ENCODE results near the gene AGBL4. TPM values are rescaled to one million over a fixed set of nuclear protein-coding genes. Genes with fewer than 3 reads are reported as not detected.

Gene AGBL4
- total RNA-seq, 1 donor from 2014 or later = 2.1 TPM

- Histone ChIP-seq H3K4me1 (no peaks in the 10 kb centered on the region), H3K9me3 (no peaks in the 10 kb centered on the region), H3K36me3 (no peaks in the 10 kb centered on the region), H3K4me3 (no peak overlapping the region), H3K27me3 (ENCODE audit: low read depth) (no peaks in the 10 kb centered on the region), H3K27ac (no peak overlapping the region)
- intact Hi-C loops (cut with DNase I) = no loop called here
- ATAC-seq (no peak), DNase-seq (no peak)
- TF ChIP-seq CTCF (IDR thresholded peaks at IDR 0.05) = no peak
These were observed 117.4 kb downstream of the AGBL4 start for GRCh38 chr1:49906365-49906764.

GRCh38 chr1:49864581-49864980 is 159.2 kb downstream of the AGBL4 start:
- no peak for ATAC-seq
- Histone ChIP-seq H3K36me3 (no peaks in the 10 kb centered on the region), H3K4me1 (no peaks in the 10 kb centered on the region), H3K27ac (no peak overlapping the region), H3K4me3 (no peak overlapping the region), H3K9me3 (peaks cover 15% of the 10 kb centered on the region), H3K27me3 (ENCODE audit: low read depth) (no peaks in the 10 kb centered on the region)
- TF ChIP-seq CTCF (IDR thresholded peaks at IDR 0.05) = no peak
- no peak for DNase-seq
- intact Hi-C loops (cut with DNase I) = no loop called here

GRCh38 chr1:49854741-49855140 is 169.0 kb downstream of the AGBL4 start:
- Histone ChIP-seq H3K27ac (no peak overlapping the region), H3K27me3 (ENCODE audit: low read depth) (no peaks in the 10 kb centered on the region), H3K4me3 (no peak overlapping the region), H3K36me3 (no peaks in the 10 kb centered on the region), H3K9me3 (no peaks in the 10 kb centered on the region), H3K4me1 (no peaks in the 10 kb centered on the region)
- intact Hi-C loops (cut with DNase I) = no loop called here
- DNase-seq = no peak
- no peak for ATAC-seq
- no peak for TF ChIP-seq CTCF (IDR thresholded peaks at IDR 0.05)

GRCh38 chr1:49842596-49842995 is 181.2 kb downstream of the AGBL4 start:
- no peak for DNase-seq
- Histone ChIP-seq H3K27ac (no peak overlapping the region), H3K27me3 (ENCODE audit: low read depth) (no peaks in the 10 kb centered on the region), H3K9me3 (peaks cover 23% of the 10 kb centered on the region), H3K36me3 (no peaks in the 10 kb centered on the region), H3K4me1 (no peaks in the 10 kb centered on the region), H3K4me3 (no peak overlapping the region)
- no peak for TF ChIP-seq CTCF (IDR thresholded peaks at IDR 0.05)
- intact Hi-C loops (cut with DNase I) = no loop called here
- no peak for ATAC-seq

- ATAC-seq = peak in 1 of 2 donors; percentile 30
- no peaks in the 10 kb centered on the region for H3K27me3 ChIP-seq (ENCODE audit: low read depth)
- H3K4me3 ChIP-seq = no peak overlapping the region
- no peak overlapping the region for H3K27ac ChIP-seq
- intact Hi-C loops (cut with DNase I) = no loop called here
- peaks cover 23% of the 10 kb centered on the region for H3K9me3 ChIP-seq
- no peaks in the 10 kb centered on the region for H3K4me1 ChIP-seq
- no peak for DNase-seq
- no peaks in the 10 kb centered on the region for H3K36me3 ChIP-seq
- TF ChIP-seq CTCF (IDR thresholded peaks at IDR 0.05) = no peak
These were observed 182.0 kb downstream of the AGBL4 start for GRCh38 chr1:49841767-49842166.

- H3K36me3 ChIP-seq = no peaks in the 10 kb centered on the region
- H3K4me1 ChIP-seq = no peaks in the 10 kb centered on the region
- H3K9me3 ChIP-seq = no peaks in the 10 kb centered on the region
- no peak for TF ChIP-seq CTCF (IDR thresholded peaks at IDR 0.05)
- ATAC-seq (no peak), DNase-seq (no peak)
- no peaks in the 10 kb centered on the region for H3K27me3 ChIP-seq (ENCODE audit: low read depth)
- intact Hi-C loops (cut with DNase I) = no loop called here
- H3K4me3 ChIP-seq = no peak overlapping the region
- no peak overlapping the region for H3K27ac ChIP-seq
These were observed 199.5 kb downstream of the AGBL4 start for GRCh38 chr1:49824261-49824660.
